HEK293 (cell line): ENCODE data around the gene CDKN2AIP.

Source experiments
- CTCF ChIA-PET: fragments of 350-600 bp; formaldehyde crosslinking; extraction: SDS; loops from one replicate; lab custom pipeline; 2021; ENCODE audit warnings: antibody characterized with exemption; lab: Yijun Ruan, JAX
- POLR2A ChIA-PET: fragments of 300-600 bp; formaldehyde crosslinking; extraction: SDS; loops from one replicate; lab custom pipeline; 2020; ENCODE audit warnings: antibody characterized with exemption, inconsistent platforms; lab: Yijun Ruan, JAX
- H3K27ac ChIP-seq: fragments of 200-500 bp; sonication (Bioruptor generic); 2 replicates; pipeline ENCODE4 v1.5.1; 2014; ENCODE audit warnings: low read depth, low read length, control low read depth, inconsistent platforms; ENCODE audit errors: extremely low read depth
- H3K36me3 ChIP-seq, 2 experiments: fragments of 200-500 bp in 1 of 2; sonication (Bioruptor generic) in 1 of 2; 1 replicate in 1 of 2; 2 replicates in 1 of 2; pipeline ENCODE4 v1.5.1; 2014 to 2017; ENCODE audit warnings: inconsistent platforms in 2 of 2, low read length in 2 of 2; ENCODE audit not compliant: control insufficient read depth in 2 of 2, insufficient read depth in 1 of 2
- H3K4me1 ChIP-seq: fragments of 200-500 bp; sonication (Bioruptor generic); 2 replicates; pipeline ENCODE4 v1.5.1; 2014; ENCODE audit warnings: mild to moderate bottlenecking, low read length, inconsistent platforms; ENCODE audit not compliant: control insufficient read depth, insufficient read depth
- H3K4me3 ChIP-seq: 2 replicates; pipeline ENCODE4 v1.5.1; 2011; ENCODE audit warnings: low read depth, mild to moderate bottlenecking, control low read depth, low read length, moderate library complexity
- H3K9me3 ChIP-seq: fragments of 200-500 bp; sonication (Bioruptor generic); 2 replicates; pipeline ENCODE4 v1.5.1; 2014; ENCODE audit warnings: low read depth, low read length, inconsistent platforms; ENCODE audit not compliant: control insufficient read depth, insufficient read depth
- AEBP2 ChIP-seq: fragments of 450-650 bp; formaldehyde crosslinking; IDR thresholded peaks from 2 replicates; pipeline ENCODE4 v1.5.1; 2016; ENCODE audit warnings: missing biosample characterization, missing genetic modification characterization, borderline replicate concordance
- KLF9 ChIP-seq: fragments of 450-650 bp; formaldehyde crosslinking; IDR thresholded peaks from 2 replicates; pipeline ENCODE4 v1.5.1; 2016; ENCODE audit warnings: missing biosample characterization, missing genetic modification characterization, low read depth
- PRDM2 ChIP-seq: fragments of 450-650 bp; formaldehyde crosslinking; IDR thresholded peaks from 2 replicates; pipeline ENCODE4 v1.5.1; 2016; ENCODE audit warnings: missing biosample characterization, missing genetic modification characterization, borderline replicate concordance
- RBAK ChIP-seq: fragments of 450-650 bp; formaldehyde crosslinking; IDR thresholded peaks from 2 replicates; pipeline ENCODE4 v1.5.1; 2016; ENCODE audit warnings: missing biosample characterization, missing genetic modification characterization
- SCRT2 ChIP-seq: fragments of 450-650 bp; formaldehyde crosslinking; IDR thresholded peaks from 2 replicates; pipeline ENCODE4 v1.5.1; 2016; ENCODE audit warnings: missing biosample characterization, missing genetic modification characterization
- SP7 ChIP-seq: fragments of 450-650 bp; formaldehyde crosslinking; IDR thresholded peaks from 2 replicates; pipeline ENCODE4 v1.5.1; 2016; ENCODE audit warnings: missing biosample characterization, missing genetic modification characterization
- ZNF202 ChIP-seq: fragments of 450-650 bp; formaldehyde crosslinking; IDR thresholded peaks from 2 replicates; pipeline ENCODE4 v1.5.1; 2016; ENCODE audit warnings: missing biosample characterization, missing genetic modification characterization, borderline replicate concordance
- ZNF211 ChIP-seq: fragments of 450-650 bp; formaldehyde crosslinking; IDR thresholded peaks from 2 replicates; pipeline ENCODE4 v1.5.1; 2016; ENCODE audit warnings: low read depth, missing biosample characterization, missing genetic modification characterization
- ZNF214 ChIP-seq: fragments of 450-650 bp; formaldehyde crosslinking; IDR thresholded peaks from 2 replicates; pipeline ENCODE4 v1.5.1; 2017; ENCODE audit warnings: missing biosample characterization, mild to moderate bottlenecking, missing genetic modification characterization, borderline replicate concordance
- ZNF239 ChIP-seq: fragments of 450-650 bp; formaldehyde crosslinking; IDR thresholded peaks from 2 replicates; pipeline ENCODE4 v1.5.1; 2016; ENCODE audit warnings: missing biosample characterization, missing genetic modification characterization
- ZNF354C ChIP-seq: fragments of 450-650 bp; formaldehyde crosslinking; IDR thresholded peaks from 2 replicates; pipeline ENCODE4 v1.5.1; 2016; ENCODE audit warnings: missing biosample characterization, missing genetic modification characterization, low read depth, borderline replicate concordance
- ZNF391 ChIP-seq: fragments of 450-650 bp; formaldehyde crosslinking; IDR thresholded peaks from 2 replicates; pipeline ENCODE4 v1.5.1; 2016; ENCODE audit warnings: low read depth, missing biosample characterization, missing genetic modification characterization, borderline replicate concordance
- ZNF416 ChIP-seq: fragments of 450-650 bp; formaldehyde crosslinking; IDR thresholded peaks from 2 replicates; pipeline ENCODE4 v1.5.1; 2016; ENCODE audit warnings: missing biosample characterization, missing genetic modification characterization
- ZNF645 ChIP-seq: fragments of 450-650 bp; formaldehyde crosslinking; IDR thresholded peaks from 2 replicates; pipeline ENCODE4; 2016; ENCODE audit warnings: missing biosample characterization, missing genetic modification characterization
- ZNF76 ChIP-seq: fragments of 450-650 bp; formaldehyde crosslinking; IDR thresholded peaks from 2 replicates; pipeline ENCODE4; 2016; ENCODE audit warnings: low read depth, missing biosample characterization, missing genetic modification characterization, borderline replicate concordance
- ZSCAN4 ChIP-seq: fragments of 450-650 bp; formaldehyde crosslinking; IDR thresholded peaks from 2 replicates; pipeline ENCODE4 v1.5.1; 2017; ENCODE audit warnings: missing biosample characterization, missing genetic modification characterization

Gene CDKN2AIP

GRCh38 chr4:183469936-183470335 lies 25.5 kb downstream of the CDKN2AIP start:
- H3K27ac ChIP-seq = no peak overlapping the region
- no peaks in the 10 kb centered on the region for H3K4me1 ChIP-seq
- no peaks in the 10 kb centered on the region for H3K36me3 ChIP-seq
- no peak overlapping the region for H3K4me3 ChIP-seq
- H3K9me3 ChIP-seq = no peaks in the 10 kb centered on the region
- ChIA-PET CTCF (no interaction called here), POLR2A (no interaction called here)
- TF ChIP-seq ZNF391 (tag by site-specific recombination) (no peak), ZNF416 (no peak), ZSCAN4 (tag by site-specific recombination) (no peak), ZNF76 (no peak), ZNF354C (tag by site-specific recombination) (no peak), SCRT2 (no peak), PRDM2 (tag by site-specific recombination) (no peak), KLF9 (tag by site-specific recombination) (no peak), ZNF645 (tag by site-specific recombination) (no peak), ZNF239 (tag by site-specific recombination) (no peak), ZNF214 (tag by site-specific recombination) (no peak), RBAK (tag by site-specific recombination) (no peak), ZNF211 (tag by site-specific recombination) (no peak)

GRCh38 chr4:183470821-183471220 lies 26.4 kb downstream of the CDKN2AIP start:
- H3K4me3 ChIP-seq = no peak overlapping the region
- H3K4me1 ChIP-seq = no peaks in the 10 kb centered on the region
- H3K9me3 ChIP-seq = no peaks in the 10 kb centered on the region
- CTCF ChIA-PET = no interaction called here
- H3K36me3 ChIP-seq = no peaks in the 10 kb centered on the region
- no peak overlapping the region for H3K27ac ChIP-seq
- TF ChIP-seq SP7 (no peak), ZNF214 (tag by site-specific recombination) (no peak), AEBP2 (tag by site-specific recombination) (no peak), ZNF202 (tag by site-specific recombination) (no peak)
- TF ChIP-seq, all 188 proteins: peak for 0
- POLR2A ChIA-PET = no interaction called here
